ENCODE measurements around the gene FCAMR.

Gene FCAMR

DNA sequence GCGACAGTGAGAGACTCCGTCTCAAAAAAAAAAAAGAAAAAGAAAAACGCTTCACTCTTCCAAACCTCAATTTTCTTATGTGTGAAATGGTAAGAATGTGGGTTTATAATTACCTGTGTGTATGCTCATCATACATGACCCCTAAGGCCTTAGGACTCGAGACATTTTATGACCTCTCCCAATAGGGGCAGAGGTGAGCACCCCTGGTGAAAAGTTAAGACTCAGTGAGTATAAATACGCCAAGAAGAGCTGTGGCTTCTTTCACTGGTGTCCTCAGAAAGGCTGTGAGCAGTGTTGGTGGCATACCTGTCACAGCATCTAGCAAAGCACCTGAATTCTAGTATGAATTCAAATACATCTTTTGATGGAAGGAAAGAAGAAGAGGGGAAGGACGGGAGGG is 40.7 kb downstream of the FCAMR start:
- no peaks in the 10 kb centered on the region for H3K36me3 ChIP-seq (ENCODE audit: control insufficient read depth in 2 of 2, insufficient read depth in 1 of 2, low read length in 2 of 2)
- TF ChIP-seq WT1 (tag by site-specific recombination; IDR thresholded peaks at IDR 0.05) (no peak), ZNF350 (tag by site-specific recombination; IDR thresholded peaks at IDR 0.05) (no peak), ZNF394 (tag by site-specific recombination; IDR thresholded peaks at IDR 0.05; ENCODE audit: borderline replicate concordance) (no peak), ZNF16 (tag by site-specific recombination; IDR thresholded peaks at IDR 0.05; ENCODE audit: low read depth) (no peak)
- TF ChIP-seq, protein P1, sequence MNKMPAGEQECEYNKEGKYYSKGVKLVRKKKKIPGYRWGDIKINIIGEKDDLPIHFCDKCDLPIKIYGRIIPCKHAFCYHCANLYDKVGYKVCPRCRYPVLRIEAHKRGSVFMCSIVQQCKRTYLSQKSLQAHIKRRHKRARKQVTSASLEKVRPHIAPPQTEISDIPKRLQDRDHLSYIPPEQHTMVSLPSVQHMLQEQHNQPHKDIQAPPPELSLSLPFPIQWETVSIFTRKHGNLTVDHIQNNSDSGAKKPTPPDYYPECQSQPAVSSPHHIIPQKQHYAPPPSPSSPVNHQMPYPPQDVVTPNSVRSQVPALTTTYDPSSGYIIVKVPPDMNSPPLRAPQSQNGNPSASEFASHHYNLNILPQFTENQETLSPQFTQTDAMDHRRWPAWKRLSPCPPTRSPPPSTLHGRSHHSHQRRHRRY (tag by site-specific recombination; IDR thresholded peaks at IDR 0.05): no peak
- TF ChIP-seq, protein P2, sequence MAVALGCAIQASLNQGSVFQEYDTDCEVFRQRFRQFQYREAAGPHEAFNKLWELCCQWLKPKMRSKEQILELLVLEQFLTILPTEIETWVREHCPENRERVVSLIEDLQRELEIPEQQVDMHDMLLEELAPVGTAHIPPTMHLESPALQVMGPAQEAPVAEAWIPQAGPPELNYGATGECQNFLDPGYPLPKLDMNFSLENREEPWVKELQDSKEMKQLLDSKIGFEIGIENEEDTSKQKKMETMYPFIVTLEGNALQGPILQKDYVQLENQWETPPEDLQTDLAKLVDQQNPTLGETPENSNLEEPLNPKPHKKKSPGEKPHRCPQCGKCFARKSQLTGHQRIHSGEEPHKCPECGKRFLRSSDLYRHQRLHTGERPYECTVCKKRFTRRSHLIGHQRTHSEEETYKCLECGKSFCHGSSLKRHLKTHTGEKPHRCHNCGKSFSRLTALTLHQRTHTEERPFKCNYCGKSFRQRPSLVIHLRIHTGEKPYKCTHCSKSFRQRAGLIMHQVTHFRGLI (tag by site-specific recombination; IDR thresholded peaks at IDR 0.05): no peak
- TF ChIP-seq, protein P3, sequence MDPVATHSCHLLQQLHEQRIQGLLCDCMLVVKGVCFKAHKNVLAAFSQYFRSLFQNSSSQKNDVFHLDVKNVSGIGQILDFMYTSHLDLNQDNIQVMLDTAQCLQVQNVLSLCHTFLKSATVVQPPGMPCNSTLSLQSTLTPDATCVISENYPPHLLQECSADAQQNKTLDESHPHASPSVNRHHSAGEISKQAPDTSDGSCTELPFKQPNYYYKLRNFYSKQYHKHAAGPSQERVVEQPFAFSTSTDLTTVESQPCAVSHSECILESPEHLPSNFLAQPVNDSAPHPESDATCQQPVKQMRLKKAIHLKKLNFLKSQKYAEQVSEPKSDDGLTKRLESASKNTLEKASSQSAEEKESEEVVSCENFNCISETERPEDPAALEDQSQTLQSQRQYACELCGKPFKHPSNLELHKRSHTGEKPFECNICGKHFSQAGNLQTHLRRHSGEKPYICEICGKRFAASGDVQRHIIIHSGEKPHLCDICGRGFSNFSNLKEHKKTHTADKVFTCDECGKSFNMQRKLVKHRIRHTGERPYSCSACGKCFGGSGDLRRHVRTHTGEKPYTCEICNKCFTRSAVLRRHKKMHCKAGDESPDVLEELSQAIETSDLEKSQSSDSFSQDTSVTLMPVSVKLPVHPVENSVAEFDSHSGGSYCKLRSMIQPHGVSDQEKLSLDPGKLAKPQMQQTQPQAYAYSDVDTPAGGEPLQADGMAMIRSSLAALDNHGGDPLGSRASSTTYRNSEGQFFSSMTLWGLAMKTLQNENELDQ (tag by site-specific recombination; IDR thresholded peaks at IDR 0.05; ENCODE audit: low read depth): no peak
- no peaks in the 10 kb centered on the region for H3K9me3 ChIP-seq (ENCODE audit: control insufficient read depth, insufficient read depth, low read depth, low read length)
- no peak overlapping the region for H3K4me3 ChIP-seq (ENCODE audit: low read depth, low read length)
- CTCF ChIA-PET: interaction anchor here (0.7 to 1.0 kb wide), 3 partner anchors 54 to 203 kb away, joined by 3 to 4 read pairs (median 4); no protein-coding TSS in a partner anchor
- no peak overlapping the region for H3K27ac ChIP-seq (ENCODE audit: extremely low read depth, low read depth, low read length)
- H3K4me1 ChIP-seq (ENCODE audit: control insufficient read depth, insufficient read depth, low read length): no peaks in the 10 kb centered on the region
- POLR2A ChIA-PET: no interaction called here

DNA sequence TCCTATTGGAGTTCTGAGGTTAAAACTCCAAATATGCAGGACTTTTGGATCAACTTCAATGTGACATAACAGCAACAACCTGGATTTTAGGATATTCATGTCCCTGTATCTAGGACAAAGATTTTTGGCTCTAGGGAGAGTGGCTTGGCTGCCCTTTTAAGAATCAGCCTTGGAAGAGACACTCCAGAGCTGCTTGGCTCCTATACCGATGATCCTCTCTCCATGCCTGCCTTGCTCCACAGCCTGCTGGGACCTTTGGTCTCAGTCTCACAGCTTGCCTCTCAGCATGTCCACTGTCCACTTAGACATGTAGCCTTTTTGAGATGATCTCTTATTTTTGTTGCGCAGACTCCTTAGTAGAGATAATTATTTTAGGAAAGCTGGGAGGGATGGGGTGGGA is 44.0 kb downstream of the FCAMR start:
- ChIA-PET CTCF (interaction anchor here (0.7 to 1.7 kb wide), 2 partner anchors 14 to 447 kb away, joined by 3 to 11 read pairs; no protein-coding TSS in a partner anchor), POLR2A (no interaction called here)
- Histone ChIP-seq H3K4me3 (ENCODE audit: low read depth, low read length) (no peak overlapping the region), H3K9me3 (ENCODE audit: control insufficient read depth, insufficient read depth, low read depth, low read length) (no peaks in the 10 kb centered on the region), H3K36me3 (ENCODE audit: control insufficient read depth in 2 of 2, insufficient read depth in 1 of 2, low read length in 2 of 2) (no peaks in the 10 kb centered on the region), H3K27ac (ENCODE audit: extremely low read depth, low read depth, low read length) (no peak overlapping the region), H3K4me1 (ENCODE audit: control insufficient read depth, insufficient read depth, low read length) (no peaks in the 10 kb centered on the region)
- no peak for TF ChIP-seq ZNF571 (tag by site-specific recombination; IDR thresholded peaks at IDR 0.05)
- TF ChIP-seq ZNF404 (tag by site-specific recombination; IDR thresholded peaks at IDR 0.05): no peak
- no peak for TF ChIP-seq ZNF48 (tag by site-specific recombination; IDR thresholded peaks at IDR 0.05)
- no peak for TF ChIP-seq ZSCAN23 (tag by site-specific recombination; IDR thresholded peaks at IDR 0.05)
- TF ChIP-seq, protein P4, sequence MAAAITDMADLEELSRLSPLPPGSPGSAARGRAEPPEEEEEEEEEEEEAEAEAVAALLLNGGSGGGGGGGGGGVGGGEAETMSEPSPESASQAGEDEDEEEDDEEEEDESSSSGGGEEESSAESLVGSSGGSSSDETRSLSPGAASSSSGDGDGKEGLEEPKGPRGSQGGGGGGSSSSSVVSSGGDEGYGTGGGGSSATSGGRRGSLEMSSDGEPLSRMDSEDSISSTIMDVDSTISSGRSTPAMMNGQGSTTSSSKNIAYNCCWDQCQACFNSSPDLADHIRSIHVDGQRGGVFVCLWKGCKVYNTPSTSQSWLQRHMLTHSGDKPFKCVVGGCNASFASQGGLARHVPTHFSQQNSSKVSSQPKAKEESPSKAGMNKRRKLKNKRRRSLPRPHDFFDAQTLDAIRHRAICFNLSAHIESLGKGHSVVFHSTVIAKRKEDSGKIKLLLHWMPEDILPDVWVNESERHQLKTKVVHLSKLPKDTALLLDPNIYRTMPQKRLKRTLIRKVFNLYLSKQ (tag by site-specific recombination; IDR thresholded peaks at IDR 0.05; ENCODE audit: borderline replicate concordance): no peak
- TF ChIP-seq ZNF121 (tag by site-specific recombination; IDR thresholded peaks at IDR 0.05): no peak
- no peak for TF ChIP-seq ZNF670 (tag by site-specific recombination; IDR thresholded peaks at IDR 0.05; ENCODE audit: low read depth)
- no peak for TF ChIP-seq ZNF335 (tag by site-specific recombination; conservative IDR thresholded peaks at IDR 0.05)
- TF ChIP-seq GFI1B (tag by site-specific recombination; IDR thresholded peaks at IDR 0.05): no peak
- TF ChIP-seq, protein P5, sequence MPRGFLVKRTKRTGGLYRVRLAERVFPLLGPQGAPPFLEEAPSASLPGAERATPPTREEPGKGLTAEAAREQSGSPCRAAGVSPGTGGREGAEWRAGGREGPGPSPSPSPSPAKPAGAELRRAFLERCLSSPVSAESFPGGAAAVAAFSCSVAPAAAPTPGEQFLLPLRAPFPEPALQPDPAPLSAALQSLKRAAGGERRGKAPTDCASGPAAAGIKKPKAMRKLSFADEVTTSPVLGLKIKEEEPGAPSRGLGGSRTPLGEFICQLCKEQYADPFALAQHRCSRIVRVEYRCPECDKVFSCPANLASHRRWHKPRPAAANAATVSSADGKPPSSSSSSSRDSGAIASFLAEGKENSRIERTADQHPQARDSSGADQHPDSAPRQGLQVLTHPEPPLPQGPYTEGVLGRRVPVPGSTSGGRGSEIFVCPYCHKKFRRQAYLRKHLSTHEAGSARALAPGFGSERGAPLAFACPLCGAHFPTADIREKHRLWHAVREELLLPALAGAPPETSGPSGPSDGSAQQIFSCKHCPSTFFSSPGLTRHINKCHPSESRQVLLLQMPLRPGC (tag by site-specific recombination; IDR thresholded peaks at IDR 0.05): no peak
- TF ChIP-seq, protein P6, sequence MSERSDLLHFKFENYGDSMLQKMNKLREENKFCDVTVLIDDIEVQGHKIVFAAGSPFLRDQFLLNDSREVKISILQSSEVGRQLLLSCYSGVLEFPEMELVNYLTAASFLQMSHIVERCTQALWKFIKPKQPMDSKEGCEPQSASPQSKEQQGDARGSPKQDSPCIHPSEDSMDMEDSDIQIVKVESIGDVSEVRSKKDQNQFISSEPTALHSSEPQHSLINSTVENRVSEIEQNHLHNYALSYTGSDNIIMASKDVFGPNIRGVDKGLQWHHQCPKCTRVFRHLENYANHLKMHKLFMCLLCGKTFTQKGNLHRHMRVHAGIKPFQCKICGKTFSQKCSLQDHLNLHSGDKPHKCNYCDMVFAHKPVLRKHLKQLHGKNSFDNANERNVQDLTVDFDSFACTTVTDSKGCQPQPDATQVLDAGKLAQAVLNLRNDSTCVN (tag by site-specific recombination; optimal IDR thresholded peaks at IDR 0.05): no peak
- TF ChIP-seq ZFP69B (tag by site-specific recombination; IDR thresholded peaks at IDR 0.05): no peak
- no peak for TF ChIP-seq PRDM1 (tag by site-specific recombination; IDR thresholded peaks at IDR 0.05)
- TF ChIP-seq ZNF155 (tag by site-specific recombination; IDR thresholded peaks at IDR 0.05): no peak
- TF ChIP-seq, protein P7, sequence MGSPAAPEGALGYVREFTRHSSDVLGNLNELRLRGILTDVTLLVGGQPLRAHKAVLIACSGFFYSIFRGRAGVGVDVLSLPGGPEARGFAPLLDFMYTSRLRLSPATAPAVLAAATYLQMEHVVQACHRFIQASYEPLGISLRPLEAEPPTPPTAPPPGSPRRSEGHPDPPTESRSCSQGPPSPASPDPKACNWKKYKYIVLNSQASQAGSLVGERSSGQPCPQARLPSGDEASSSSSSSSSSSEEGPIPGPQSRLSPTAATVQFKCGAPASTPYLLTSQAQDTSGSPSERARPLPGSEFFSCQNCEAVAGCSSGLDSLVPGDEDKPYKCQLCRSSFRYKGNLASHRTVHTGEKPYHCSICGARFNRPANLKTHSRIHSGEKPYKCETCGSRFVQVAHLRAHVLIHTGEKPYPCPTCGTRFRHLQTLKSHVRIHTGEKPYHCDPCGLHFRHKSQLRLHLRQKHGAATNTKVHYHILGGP (tag by site-specific recombination; IDR thresholded peaks at IDR 0.05): no peak
- no peak for TF ChIP-seq SCRT2 (tag by site-specific recombination; IDR thresholded peaks at IDR 0.05)
- no peak for TF ChIP-seq ZNF777 (tag by site-specific recombination; IDR thresholded peaks at IDR 0.05; ENCODE audit: borderline replicate concordance)

Data from HEK293 (cell line).